Muscle layer of duodenum (tissue), 2 donors: ENCODE data around the gene HAO2.

ENCODE experiments used
- H3K27ac ChIP-seq: one replicate; pipeline ENCODE4 v1.7.0; 2013; ENCODE audit warnings: mild to moderate bottlenecking, low read length
- H3K27me3 ChIP-seq: one replicate; pipeline ENCODE4 v1.7.0; 2013; ENCODE audit warnings: low read depth, mild to moderate bottlenecking, control low read depth, low read length
- H3K36me3 ChIP-seq, 2 donors: one replicate each; pipeline ENCODE4 v1.7.0; 2013; ENCODE audit warnings: low read length in 2 of 2, control low read depth in 1 of 2, mild to moderate bottlenecking in 1 of 2; ENCODE audit not compliant: insufficient read depth in 2 of 2, control insufficient read depth in 1 of 2
- H3K4me1 ChIP-seq, 2 donors: one replicate each; pipeline ENCODE4 v1.7.0; 2013; ENCODE audit warnings: low read length in 2 of 2, mild to moderate bottlenecking in 2 of 2, control low read depth in 1 of 2, moderate library complexity in 1 of 2; ENCODE audit not compliant: insufficient read depth in 2 of 2, control insufficient read depth in 1 of 2
- H3K4me3 ChIP-seq, 2 donors: one replicate each; pipeline ENCODE4 v1.7.0; 2013; ENCODE audit warnings: low read length in 2 of 2, low read depth in 1 of 2, mild to moderate bottlenecking in 1 of 2
- H3K9me3 ChIP-seq, 2 donors: one replicate each; pipeline ENCODE4 v1.7.0; 2013; ENCODE audit warnings: low read length in 2 of 2, control low read depth in 1 of 2, mild to moderate bottlenecking in 1 of 2; ENCODE audit not compliant: control insufficient read depth in 1 of 2
- donor health status: healthy.

HAO2 gene

DNA sequence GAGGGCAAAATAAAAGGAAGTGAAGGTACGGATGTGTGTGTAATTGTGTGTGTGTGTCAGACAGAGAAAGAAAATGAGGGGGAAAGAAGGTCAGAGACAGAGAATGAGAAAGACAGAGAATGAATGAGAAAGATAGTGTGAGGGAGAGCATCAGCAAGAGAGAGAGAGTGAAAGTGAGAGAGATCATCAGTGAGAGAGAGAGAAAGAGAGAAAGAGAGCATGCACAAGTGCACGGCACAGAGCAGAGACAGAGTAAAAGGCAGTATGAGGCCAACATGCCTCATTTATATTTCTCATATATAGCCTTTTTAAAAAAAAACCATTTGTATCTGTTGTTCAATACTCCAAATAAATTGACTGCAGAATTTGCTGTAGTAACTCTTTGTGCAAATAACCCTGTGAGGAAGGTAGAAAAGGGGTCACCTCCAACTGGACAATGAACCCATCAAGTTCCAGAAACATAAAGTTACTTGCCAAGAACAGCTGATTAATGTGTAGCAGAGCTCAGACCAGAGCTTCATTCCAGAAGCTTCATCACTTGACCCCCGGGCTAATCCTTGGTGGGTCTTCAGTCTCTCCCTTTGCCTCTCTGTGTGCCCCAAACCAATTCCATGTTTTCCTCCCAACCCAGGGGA lies 47.5 kb downstream of the HAO2 start:
- no peaks in the 10 kb centered on the region for H3K9me3 ChIP-seq
- no peaks in the 10 kb centered on the region for H3K4me1 ChIP-seq
- H3K27ac ChIP-seq = no peak overlapping the region
- no peaks in the 10 kb centered on the region for H3K36me3 ChIP-seq
- no peak overlapping the region for H3K4me3 ChIP-seq
- no peaks in the 10 kb centered on the region for H3K27me3 ChIP-seq

DNA sequence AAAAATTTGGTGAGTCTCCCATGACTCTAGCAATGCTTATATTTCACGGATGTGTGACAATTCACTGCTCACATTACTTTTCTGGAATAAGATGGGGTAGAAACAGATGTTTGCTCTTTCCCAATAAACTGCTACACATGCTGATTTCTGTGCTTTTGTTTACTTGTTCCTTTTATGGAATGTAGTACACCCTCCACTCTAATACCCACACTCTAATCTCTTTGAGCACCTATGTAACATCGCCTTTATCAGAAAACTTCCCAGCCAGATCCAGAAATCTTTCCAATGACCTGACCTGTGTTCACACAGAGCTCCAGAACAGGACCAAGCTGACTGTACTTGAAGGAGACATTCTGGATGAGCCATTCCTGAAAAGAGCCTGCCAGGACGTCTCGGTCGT lies 50.5 kb downstream of the HAO2 start:
- H3K9me3 ChIP-seq = no peaks in the 10 kb centered on the region
- H3K27me3 ChIP-seq = no peaks in the 10 kb centered on the region
- H3K4me1 ChIP-seq = no peaks in the 10 kb centered on the region
- no peaks in the 10 kb centered on the region for H3K36me3 ChIP-seq
- H3K4me3 ChIP-seq = no peak overlapping the region
- H3K27ac ChIP-seq = no peak overlapping the region

DNA sequence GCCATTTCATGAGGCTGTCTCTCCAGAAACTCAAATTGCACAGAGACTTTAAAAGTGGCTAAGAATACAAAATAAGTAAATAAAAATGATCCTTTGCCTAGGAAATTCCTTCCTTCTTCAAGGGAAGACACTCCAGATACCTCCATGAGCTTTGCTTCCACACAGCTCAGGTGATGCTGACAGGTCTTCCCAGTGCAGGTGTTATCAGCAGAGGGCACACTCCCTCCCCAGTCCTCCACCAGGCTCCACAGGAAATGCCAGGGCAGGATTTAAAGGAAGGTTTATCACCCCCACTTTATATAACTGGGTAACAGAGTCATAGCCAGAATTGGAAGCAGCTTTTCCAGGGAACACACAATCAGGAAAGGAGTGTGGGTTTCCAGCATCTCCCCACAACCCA lies 52.1 kb downstream of the HAO2 start:
- no peak overlapping the region for H3K27ac ChIP-seq
- H3K4me3 ChIP-seq = no peak overlapping the region
- H3K4me1 ChIP-seq = no peaks in the 10 kb centered on the region
- H3K36me3 ChIP-seq = no peaks in the 10 kb centered on the region
- no peaks in the 10 kb centered on the region for H3K27me3 ChIP-seq
- no peaks in the 10 kb centered on the region for H3K9me3 ChIP-seq

DNA sequence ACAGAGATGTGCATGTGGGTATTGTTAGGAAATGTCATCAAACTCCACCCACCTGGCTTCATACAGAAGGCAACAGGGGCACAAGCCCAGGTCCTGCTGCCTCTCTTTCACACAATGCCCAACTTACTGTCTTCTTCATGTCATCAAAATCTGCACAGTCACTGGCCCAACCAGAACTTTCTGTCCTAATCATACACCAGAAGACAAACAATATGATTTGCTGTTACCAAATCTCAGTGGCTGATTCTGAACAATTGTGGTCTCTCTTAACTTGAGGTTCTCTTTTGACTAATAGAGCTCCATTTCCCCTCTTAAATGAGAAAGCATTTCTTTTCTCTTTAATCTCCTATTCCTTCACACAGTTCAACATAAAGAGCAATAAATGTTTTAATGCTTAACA lies 54.0 kb downstream of the HAO2 start:
- Histone ChIP-seq H3K36me3 (no peaks in the 10 kb centered on the region), H3K9me3 (no peaks in the 10 kb centered on the region), H3K4me1 (no peaks in the 10 kb centered on the region), H3K27me3 (no peaks in the 10 kb centered on the region), H3K4me3 (no peak overlapping the region), H3K27ac (no peak overlapping the region)

DNA sequence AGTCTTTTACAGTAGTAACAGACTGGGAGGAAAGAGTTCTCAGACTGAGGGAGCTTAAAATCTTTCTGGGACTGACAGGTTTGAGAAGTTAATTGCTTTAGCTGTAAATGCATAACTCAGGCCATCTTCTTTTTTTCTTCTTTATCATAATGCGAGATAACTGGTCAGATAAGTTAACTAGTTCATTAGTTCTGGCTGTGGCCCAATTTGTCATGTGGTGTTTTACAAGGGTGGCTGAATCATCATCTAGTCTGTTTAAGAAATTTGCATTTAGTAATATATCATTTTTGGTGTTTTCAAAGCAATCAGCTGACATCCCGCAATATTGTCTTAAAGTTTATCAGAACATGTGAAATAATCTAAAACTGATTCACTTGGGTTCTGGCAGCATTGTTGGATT lies 60.4 kb downstream of the HAO2 start:
- no peak overlapping the region for H3K4me3 ChIP-seq
- H3K4me1 ChIP-seq = no peaks in the 10 kb centered on the region
- H3K36me3 ChIP-seq = no peaks in the 10 kb centered on the region
- H3K27me3 ChIP-seq = no peaks in the 10 kb centered on the region
- no peaks in the 10 kb centered on the region for H3K9me3 ChIP-seq
- no peak overlapping the region for H3K27ac ChIP-seq

DNA sequence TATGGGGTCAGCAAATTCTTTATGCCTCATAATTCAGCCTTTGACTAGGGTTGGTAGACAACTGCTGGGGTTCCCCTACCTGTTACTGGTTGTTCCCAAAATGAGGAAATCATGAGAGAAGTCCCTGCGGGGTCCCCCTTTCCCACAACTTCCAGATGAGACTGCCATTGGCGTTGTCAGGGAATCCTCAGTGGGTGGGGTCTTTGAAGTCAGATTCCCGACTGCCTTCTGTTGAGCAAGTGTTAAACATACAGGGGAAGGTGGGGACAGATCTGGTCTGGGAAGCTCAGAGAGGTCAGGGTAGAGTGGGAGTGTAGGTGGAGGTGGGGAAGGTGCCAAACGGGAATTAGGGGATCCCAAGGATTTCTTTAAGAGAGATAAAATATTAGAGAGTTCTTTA lies 61.1 kb downstream of the HAO2 start:
- Histone ChIP-seq H3K9me3 (no peaks in the 10 kb centered on the region), H3K4me3 (no peak overlapping the region), H3K27me3 (no peaks in the 10 kb centered on the region), H3K36me3 (no peaks in the 10 kb centered on the region), H3K27ac (no peak overlapping the region), H3K4me1 (no peaks in the 10 kb centered on the region)

DNA sequence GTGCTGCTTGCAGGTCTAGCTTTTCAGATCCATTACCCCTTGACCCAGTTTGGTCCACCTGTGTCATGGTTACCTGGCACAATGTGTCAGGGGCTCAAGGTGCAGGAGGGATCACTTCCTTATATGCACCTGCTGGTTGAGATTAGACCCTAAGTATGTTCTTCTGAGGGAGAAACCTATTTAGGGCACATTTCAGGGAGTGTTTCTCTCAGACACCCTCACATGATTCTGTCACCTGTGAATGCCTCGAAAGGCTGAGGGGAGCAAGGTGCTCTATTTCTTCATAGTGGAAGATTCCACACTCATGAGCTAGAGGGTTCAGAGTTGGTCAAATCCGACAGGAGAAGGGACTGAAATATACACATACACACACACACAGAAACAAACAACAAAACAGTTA lies 61.9 kb downstream of the HAO2 start:
- Histone ChIP-seq H3K9me3 (no peaks in the 10 kb centered on the region), H3K36me3 (no peaks in the 10 kb centered on the region), H3K27me3 (no peaks in the 10 kb centered on the region), H3K4me3 (no peak overlapping the region), H3K27ac (no peak overlapping the region), H3K4me1 (no peaks in the 10 kb centered on the region)

DNA sequence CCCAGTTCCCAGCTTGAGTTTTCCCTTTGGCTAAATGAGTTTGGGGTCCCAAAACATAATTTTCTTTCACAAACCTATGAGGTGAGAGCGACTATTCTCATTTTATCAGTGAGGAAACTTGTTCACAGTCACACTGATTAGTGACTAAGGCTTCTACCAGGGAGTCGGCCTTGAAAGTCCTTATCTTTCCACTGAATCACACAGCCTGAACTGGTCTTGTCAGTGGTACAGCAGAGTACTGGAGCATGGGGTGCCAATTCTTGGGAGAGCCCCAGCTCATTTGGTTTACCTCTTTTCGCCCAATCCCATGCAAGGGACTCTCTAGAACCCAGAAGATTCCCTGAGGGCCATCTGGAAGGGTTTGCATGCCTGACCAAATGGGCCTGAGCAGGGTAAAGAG lies 63.3 kb downstream of the HAO2 start:
- Histone ChIP-seq H3K36me3 (no peaks in the 10 kb centered on the region), H3K27me3 (no peaks in the 10 kb centered on the region), H3K4me3 (no peak overlapping the region), H3K4me1 (no peaks in the 10 kb centered on the region), H3K27ac (no peak overlapping the region), H3K9me3 (no peaks in the 10 kb centered on the region)

DNA sequence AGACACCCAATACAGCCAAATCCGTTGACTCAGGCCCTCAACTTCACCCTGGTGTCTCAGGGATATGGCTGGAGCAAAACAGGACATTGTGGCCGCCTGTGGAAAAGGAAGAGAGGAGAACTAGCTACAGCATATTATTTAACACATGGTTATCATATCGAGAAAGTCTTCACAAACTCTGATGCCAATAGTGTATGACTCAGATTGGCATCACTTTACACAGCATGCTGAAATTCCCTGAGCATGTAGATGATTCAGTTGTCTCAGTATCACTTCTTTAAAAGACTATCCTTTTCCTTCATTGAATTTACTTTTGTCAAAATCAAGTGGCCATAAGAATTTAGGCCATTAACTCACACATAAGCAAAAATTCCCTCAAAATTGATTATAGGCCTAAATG lies 66.5 kb downstream of the HAO2 start:
- Histone ChIP-seq H3K4me3 (no peak overlapping the region), H3K27me3 (no peaks in the 10 kb centered on the region), H3K9me3 (no peaks in the 10 kb centered on the region), H3K4me1 (no peaks in the 10 kb centered on the region), H3K36me3 (no peaks in the 10 kb centered on the region), H3K27ac (no peak overlapping the region)

DNA sequence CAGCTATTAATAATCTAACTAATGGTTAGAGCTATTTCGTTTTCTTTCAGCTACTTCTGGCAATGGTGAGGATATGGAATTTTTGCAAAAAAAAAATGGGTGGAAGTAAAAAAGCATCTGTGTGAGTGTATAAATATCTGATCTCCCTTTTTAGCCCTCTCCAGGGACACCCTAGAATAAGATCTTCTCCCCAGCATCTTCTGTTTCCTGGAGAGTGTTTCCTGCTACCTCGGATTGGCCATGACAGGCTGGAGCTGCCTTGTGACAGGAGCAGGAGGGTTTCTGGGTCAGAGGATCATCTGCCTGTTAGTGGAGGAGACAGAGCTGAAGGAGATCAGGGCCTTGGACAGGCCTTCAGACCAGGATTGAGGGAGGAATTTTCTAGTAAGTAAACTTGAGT lies 70.2 kb downstream of the HAO2 start:
- Histone ChIP-seq H3K9me3 (no peaks in the 10 kb centered on the region), H3K27ac (no peak overlapping the region), H3K4me3 (no peak overlapping the region), H3K36me3 (no peaks in the 10 kb centered on the region), H3K4me1 (no peaks in the 10 kb centered on the region), H3K27me3 (no peaks in the 10 kb centered on the region)

DNA sequence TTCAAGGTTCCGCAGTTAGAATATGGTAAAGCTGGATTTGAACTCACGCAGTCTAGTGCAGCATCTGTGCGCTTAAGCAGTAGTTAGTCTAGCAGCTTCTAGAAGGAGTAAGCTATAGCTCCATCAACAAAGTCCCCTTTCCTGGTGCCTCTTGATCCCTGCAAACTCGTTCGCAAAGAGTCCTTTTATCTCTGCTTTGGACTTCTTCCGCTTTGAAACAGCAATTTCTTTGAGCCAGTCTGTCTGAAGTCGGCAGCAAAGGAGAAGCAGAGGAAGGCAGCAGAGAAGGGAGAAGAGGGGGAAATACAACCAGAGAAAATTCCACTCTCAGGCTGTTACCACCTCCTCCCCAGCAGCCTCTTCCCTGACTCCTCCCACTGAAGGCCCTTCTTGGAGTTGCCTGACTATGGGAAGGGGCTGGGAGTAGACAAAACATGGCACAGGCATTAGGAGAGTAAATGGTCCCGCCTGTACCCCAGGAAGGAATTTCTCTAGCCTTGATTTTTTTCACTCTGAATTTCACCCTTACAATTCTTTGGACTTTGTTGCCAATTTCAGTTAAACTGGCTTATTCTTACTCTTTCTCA lies 72.2 kb downstream of the HAO2 start:
- H3K4me3 ChIP-seq = no peak overlapping the region
- no peaks in the 10 kb centered on the region for H3K9me3 ChIP-seq
- H3K27ac ChIP-seq = no peak overlapping the region
- H3K27me3 ChIP-seq = no peaks in the 10 kb centered on the region
- H3K4me1 ChIP-seq = no peaks in the 10 kb centered on the region
- H3K36me3 ChIP-seq = no peaks in the 10 kb centered on the region

DNA sequence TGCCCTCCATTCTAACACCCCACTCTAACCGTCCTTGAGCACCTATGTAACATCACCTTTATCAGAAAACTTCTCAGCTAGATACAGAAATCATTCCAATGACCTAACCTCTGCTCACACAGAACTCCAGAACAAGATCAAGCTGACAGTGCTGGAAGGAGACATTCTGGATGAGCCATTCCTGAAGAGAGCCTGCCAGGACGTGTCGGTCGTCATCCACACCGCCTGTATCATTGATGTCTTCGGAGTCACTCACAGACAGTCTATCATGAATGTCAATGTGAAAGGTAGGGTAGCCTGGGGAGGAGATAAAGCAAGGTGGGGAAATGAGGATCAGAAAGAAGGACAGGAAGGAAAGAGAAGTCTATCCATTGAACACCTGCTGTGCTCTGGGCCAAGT lies 74.2 kb downstream of the HAO2 start:
- H3K27me3 ChIP-seq = no peaks in the 10 kb centered on the region

More for the DNA sequence above, 74.2 kb downstream of the HAO2 start:
- no peaks in the 10 kb centered on the region for H3K9me3 ChIP-seq
- no peak overlapping the region for H3K27ac ChIP-seq
- no peaks in the 10 kb centered on the region for H3K4me1 ChIP-seq
- H3K4me3 ChIP-seq = no peak overlapping the region
- no peaks in the 10 kb centered on the region for H3K36me3 ChIP-seq
